GM23338 (cell line): ENCODE results near the gene PPP6R2.

Experiments used
- CTCF ChIP-seq, 2 experiments: fragments of 200-600 bp in 1 of 2; sonication (generic) in 1 of 2; conservative IDR thresholded peaks; 2 replicates each; pipeline versions ENCODE4 v1.5.1 to v1.6.1; 2016 to 2017; ENCODE audit warnings: antibody characterized with exemption in 2 of 2, low read depth in 2 of 2, mild to moderate bottlenecking in 2 of 2, moderate library complexity in 1 of 2
- POLR2AphosphoS5 ChIP-seq: IDR thresholded peaks from 2 replicates; pipeline ENCODE4 v1.6.1; 2016; ENCODE audit warnings: antibody characterized with exemption, low read depth
- REST ChIP-seq: IDR thresholded peaks from one replicate; pipeline ENCODE4 v1.6.1; 2018; ENCODE audit warnings: antibody characterized with exemption; ENCODE audit not compliant: unreplicated experiment

- TF ChIP-seq REST (no peak), POLR2AphosphoS5 (no peak), CTCF (conservative IDR thresholded peaks at IDR 0.05; ENCODE audit: low read depth in 2 of 2) (no peak)
Observed at GRCh38 chr22:50460938-50461337, 117.8 kb downstream of the PPP6R2 start.
